ENCODE results near the gene LCN9. TPM values are rescaled to one million over a fixed set of nuclear protein-coding genes. Genes with fewer than 3 reads are reported as not detected.

Gene LCN9
- total RNA-seq, 1 donor from 2014 or later, result not detected

DNA sequence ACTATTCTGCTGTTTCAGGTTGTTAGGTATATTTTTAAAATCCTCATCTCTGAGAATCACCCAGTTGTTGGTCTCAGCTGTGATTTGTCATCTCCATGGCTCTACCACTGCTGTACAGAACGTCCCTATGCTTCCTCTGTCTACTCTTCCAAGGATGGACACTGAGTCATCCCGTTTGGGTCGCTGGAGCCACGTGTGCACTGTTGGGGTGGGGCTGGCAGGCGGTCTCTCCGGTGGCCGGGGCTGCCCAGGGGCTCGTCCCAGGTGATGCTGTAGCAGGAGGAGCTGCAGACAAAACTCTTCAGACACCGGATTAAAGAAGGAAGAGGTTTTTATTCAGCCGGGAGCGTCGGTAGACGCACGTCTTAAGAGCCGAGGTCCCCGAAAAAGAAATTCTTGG, 16.9 kb downstream of the LCN9 start:
- Histone ChIP-seq H3K27me3 (no peaks in the 10 kb centered on the region), H3K27ac (no peak overlapping the region), H3K4me1 (no peaks in the 10 kb centered on the region), H3K36me3 (no peaks in the 10 kb centered on the region), H3K9me3 (no peaks in the 10 kb centered on the region), H3K4me3 (no peak overlapping the region)
- TF ChIP-seq POLR2AphosphoS5 (IDR thresholded peaks at IDR 0.05; ENCODE audit: insufficient read depth in 1 of 2, low read depth in 1 of 2), result no peak
- TF ChIP-seq, protein P1, sequence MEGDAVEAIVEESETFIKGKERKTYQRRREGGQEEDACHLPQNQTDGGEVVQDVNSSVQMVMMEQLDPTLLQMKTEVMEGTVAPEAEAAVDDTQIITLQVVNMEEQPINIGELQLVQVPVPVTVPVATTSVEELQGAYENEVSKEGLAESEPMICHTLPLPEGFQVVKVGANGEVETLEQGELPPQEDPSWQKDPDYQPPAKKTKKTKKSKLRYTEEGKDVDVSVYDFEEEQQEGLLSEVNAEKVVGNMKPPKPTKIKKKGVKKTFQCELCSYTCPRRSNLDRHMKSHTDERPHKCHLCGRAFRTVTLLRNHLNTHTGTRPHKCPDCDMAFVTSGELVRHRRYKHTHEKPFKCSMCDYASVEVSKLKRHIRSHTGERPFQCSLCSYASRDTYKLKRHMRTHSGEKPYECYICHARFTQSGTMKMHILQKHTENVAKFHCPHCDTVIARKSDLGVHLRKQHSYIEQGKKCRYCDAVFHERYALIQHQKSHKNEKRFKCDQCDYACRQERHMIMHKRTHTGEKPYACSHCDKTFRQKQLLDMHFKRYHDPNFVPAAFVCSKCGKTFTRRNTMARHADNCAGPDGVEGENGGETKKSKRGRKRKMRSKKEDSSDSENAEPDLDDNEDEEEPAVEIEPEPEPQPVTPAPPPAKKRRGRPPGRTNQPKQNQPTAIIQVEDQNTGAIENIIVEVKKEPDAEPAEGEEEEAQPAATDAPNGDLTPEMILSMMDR (IDR thresholded peaks at IDR 0.05), result no peak
- no peak for TF ChIP-seq POLR2A (IDR thresholded peaks at IDR 0.05)
- intact Hi-C loops (cut with DNase I), result no loop called here
- DNase-seq (ENCODE audit: extremely low spot score in 2 of 2), result no peak

GRCh38 chr9:135681161-135681560, 18.1 kb downstream of the LCN9 start:
- intact Hi-C loops (cut with DNase I), result no loop called here
- Histone ChIP-seq H3K27ac (no peak overlapping the region), H3K4me3 (no peak overlapping the region), H3K4me1 (no peaks in the 10 kb centered on the region), H3K27me3 (no peaks in the 10 kb centered on the region), H3K9me3 (no peaks in the 10 kb centered on the region), H3K36me3 (no peaks in the 10 kb centered on the region)
- DNase-seq (ENCODE audit: extremely low spot score in 2 of 2), result no peak
- no peak for TF ChIP-seq POLR2A (IDR thresholded peaks at IDR 0.05)
- no peak for TF ChIP-seq POLR2AphosphoS5 (IDR thresholded peaks at IDR 0.05; ENCODE audit: insufficient read depth in 1 of 2, low read depth in 1 of 2)
- TF ChIP-seq, protein P1 (IDR thresholded peaks at IDR 0.05), result no peak

GRCh38 chr9:135683401-135684034, 20.4 kb downstream of the LCN9 start:
- Histone ChIP-seq H3K27me3 (no peaks in the 10 kb centered on the region), H3K4me3 (no peak overlapping the region), H3K4me1 (no peaks in the 10 kb centered on the region), H3K9me3 (no peaks in the 10 kb centered on the region), H3K27ac (no peak overlapping the region), H3K36me3 (no peaks in the 10 kb centered on the region)
- no peak for DNase-seq (ENCODE audit: extremely low spot score in 2 of 2)
- intact Hi-C loops (cut with DNase I), result no loop called here
- TF ChIP-seq POLR2A (IDR thresholded peaks at IDR 0.05) (no peak), POLR2AphosphoS5 (IDR thresholded peaks at IDR 0.05; ENCODE audit: insufficient read depth in 1 of 2, low read depth in 1 of 2) (no peak)
- TF ChIP-seq, protein P1 (IDR thresholded peaks at IDR 0.05), result no peak

GRCh38 chr9:135684691-135685090, 21.6 kb downstream of the LCN9 start:
- Histone ChIP-seq H3K4me1 (no peaks in the 10 kb centered on the region), H3K27me3 (no peaks in the 10 kb centered on the region), H3K9me3 (no peaks in the 10 kb centered on the region), H3K36me3 (no peaks in the 10 kb centered on the region), H3K4me3 (no peak overlapping the region), H3K27ac (no peak overlapping the region)
- intact Hi-C loops (cut with DNase I), result no loop called here
- TF ChIP-seq, protein P1 (IDR thresholded peaks at IDR 0.05), result no peak
- TF ChIP-seq POLR2AphosphoS5 (IDR thresholded peaks at IDR 0.05; ENCODE audit: insufficient read depth in 1 of 2, low read depth in 1 of 2) (no peak), POLR2A (IDR thresholded peaks at IDR 0.05) (no peak)
- no peak for DNase-seq (ENCODE audit: extremely low spot score in 2 of 2)

- no peaks in the 10 kb centered on the region for H3K27me3 ChIP-seq
- H3K4me3 ChIP-seq, result no peak overlapping the region
- no peak for DNase-seq (ENCODE audit: extremely low spot score in 2 of 2)
- intact Hi-C loops (cut with DNase I), result no loop called here
- no peaks in the 10 kb centered on the region for H3K4me1 ChIP-seq
- H3K9me3 ChIP-seq, result no peaks in the 10 kb centered on the region
- TF ChIP-seq, protein P1 (IDR thresholded peaks at IDR 0.05), result no peak
- TF ChIP-seq POLR2A (IDR thresholded peaks at IDR 0.05) (no peak), POLR2AphosphoS5 (IDR thresholded peaks at IDR 0.05; ENCODE audit: insufficient read depth in 1 of 2, low read depth in 1 of 2) (no peak)
- no peak overlapping the region for H3K27ac ChIP-seq
- no peaks in the 10 kb centered on the region for H3K36me3 ChIP-seq
Observed at GRCh38 chr9:135687216-135687615, 24.1 kb downstream of the LCN9 start.

All from vagina (tissue), 2 donors.